Transverse colon (tissue), 4 donors: ENCODE results near the gene CD3E.

Experiments used
- POLR2A ChIP-seq: fragments of 450-650 bp; IDR thresholded peaks from one replicate; pipeline ENCODE4 v1.6.1; 2016; ENCODE audit warnings: antibody characterized with exemption, mild to moderate bottlenecking, moderate library complexity
- POLR2AphosphoS5 ChIP-seq, 3 donors: sonication (generic); formaldehyde crosslinking; IDR thresholded peaks; one replicate each; pipeline ENCODE4 v1.6.1; 2016; ENCODE audit warnings: antibody characterized with exemption in 3 of 3
- TF ChIP-seq, protein P1 (sequence below), 5 experiments: fragments of 200-600 bp in 3 of 5; fragments of 450-650 bp in 2 of 5; sonication (generic) in 3 of 5; IDR thresholded peaks; 1 replicate in 2 of 5; 2 replicates in 3 of 5; pipeline ENCODE4 v1.5.1; 2016 to 2017; ENCODE audit warnings: antibody characterized with exemption in 5 of 5, inconsistent platforms in 3 of 5, mild to moderate bottlenecking in 2 of 5, moderate library complexity in 1 of 5

DNA sequence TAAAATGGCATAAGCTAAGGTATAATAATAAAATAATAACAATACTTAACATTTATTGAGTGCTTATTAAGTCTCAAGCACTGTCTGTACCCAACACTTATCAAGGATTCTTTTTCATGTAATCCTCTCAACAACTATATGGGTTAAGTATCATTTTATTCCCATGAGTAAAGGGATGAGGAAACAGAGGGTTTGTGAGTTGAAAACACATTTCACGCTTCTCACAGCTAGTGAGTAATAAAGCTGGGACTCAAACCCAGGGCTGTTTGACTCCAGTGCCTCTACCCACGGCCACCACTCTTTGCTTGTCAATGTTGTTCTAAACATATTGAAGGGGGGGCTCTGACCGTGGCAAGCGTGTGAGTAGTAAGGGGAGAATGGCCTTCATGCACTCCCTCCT, 8.7 kb downstream of the CD3E start:
- TF ChIP-seq POLR2A (no peak), POLR2AphosphoS5 (IDR thresholded peaks at IDR 0.05) (no peak)
- TF ChIP-seq, protein P1, sequence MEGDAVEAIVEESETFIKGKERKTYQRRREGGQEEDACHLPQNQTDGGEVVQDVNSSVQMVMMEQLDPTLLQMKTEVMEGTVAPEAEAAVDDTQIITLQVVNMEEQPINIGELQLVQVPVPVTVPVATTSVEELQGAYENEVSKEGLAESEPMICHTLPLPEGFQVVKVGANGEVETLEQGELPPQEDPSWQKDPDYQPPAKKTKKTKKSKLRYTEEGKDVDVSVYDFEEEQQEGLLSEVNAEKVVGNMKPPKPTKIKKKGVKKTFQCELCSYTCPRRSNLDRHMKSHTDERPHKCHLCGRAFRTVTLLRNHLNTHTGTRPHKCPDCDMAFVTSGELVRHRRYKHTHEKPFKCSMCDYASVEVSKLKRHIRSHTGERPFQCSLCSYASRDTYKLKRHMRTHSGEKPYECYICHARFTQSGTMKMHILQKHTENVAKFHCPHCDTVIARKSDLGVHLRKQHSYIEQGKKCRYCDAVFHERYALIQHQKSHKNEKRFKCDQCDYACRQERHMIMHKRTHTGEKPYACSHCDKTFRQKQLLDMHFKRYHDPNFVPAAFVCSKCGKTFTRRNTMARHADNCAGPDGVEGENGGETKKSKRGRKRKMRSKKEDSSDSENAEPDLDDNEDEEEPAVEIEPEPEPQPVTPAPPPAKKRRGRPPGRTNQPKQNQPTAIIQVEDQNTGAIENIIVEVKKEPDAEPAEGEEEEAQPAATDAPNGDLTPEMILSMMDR (IDR thresholded peaks at IDR 0.05), result no peak
